Liver (tissue), 2 donors: ENCODE measurements around the gene MIB2.

Experiments used
- TF ChIP-seq, protein P1 (sequence below): fragments of 150-350 bp; IDR thresholded peaks from 2 replicates; pipeline ENCODE4 v1.5.1; 2017; ENCODE audit warnings: improper control_type of control experiment, low read depth, low read length; ENCODE audit not compliant: missing input control
- TF ChIP-seq, protein P2 (sequence below): IDR thresholded peaks from 2 replicates; pipeline ENCODE4 v1.6.1; 2016; ENCODE audit warnings: antibody characterized with exemption
- donor health status: healthy.

DNA sequence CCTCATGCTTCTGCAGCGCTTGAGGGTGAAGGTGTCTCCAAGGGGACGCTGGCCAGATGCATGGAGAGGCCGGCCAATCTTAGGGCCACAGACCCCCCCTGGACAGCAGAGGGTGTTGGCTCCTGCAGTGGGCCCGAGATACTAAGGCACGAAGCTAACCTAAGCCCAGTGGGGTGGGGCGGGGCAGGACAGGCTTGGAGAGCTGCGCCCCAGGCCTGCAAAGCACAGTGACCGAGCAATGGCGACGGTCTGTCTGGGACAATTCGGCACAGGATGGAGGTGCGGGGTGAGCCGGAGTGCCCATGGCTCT lies 16.6 kb upstream of the MIB2 start:
- TF ChIP-seq, protein P1, sequence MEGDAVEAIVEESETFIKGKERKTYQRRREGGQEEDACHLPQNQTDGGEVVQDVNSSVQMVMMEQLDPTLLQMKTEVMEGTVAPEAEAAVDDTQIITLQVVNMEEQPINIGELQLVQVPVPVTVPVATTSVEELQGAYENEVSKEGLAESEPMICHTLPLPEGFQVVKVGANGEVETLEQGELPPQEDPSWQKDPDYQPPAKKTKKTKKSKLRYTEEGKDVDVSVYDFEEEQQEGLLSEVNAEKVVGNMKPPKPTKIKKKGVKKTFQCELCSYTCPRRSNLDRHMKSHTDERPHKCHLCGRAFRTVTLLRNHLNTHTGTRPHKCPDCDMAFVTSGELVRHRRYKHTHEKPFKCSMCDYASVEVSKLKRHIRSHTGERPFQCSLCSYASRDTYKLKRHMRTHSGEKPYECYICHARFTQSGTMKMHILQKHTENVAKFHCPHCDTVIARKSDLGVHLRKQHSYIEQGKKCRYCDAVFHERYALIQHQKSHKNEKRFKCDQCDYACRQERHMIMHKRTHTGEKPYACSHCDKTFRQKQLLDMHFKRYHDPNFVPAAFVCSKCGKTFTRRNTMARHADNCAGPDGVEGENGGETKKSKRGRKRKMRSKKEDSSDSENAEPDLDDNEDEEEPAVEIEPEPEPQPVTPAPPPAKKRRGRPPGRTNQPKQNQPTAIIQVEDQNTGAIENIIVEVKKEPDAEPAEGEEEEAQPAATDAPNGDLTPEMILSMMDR: no peak
- TF ChIP-seq, protein P2, sequence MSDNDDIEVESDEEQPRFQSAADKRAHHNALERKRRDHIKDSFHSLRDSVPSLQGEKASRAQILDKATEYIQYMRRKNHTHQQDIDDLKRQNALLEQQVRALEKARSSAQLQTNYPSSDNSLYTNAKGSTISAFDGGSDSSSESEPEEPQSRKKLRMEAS: no peak
